Fibroblast of pulmonary artery (primary cell): Measurements from ENCODE around the gene DNASE1L2.

ENCODE experiments used
- DNase-seq: peaks from one replicate; pipeline ENCODE4 v3.0.0-alpha.2; 2010; ENCODE audit warnings: low read depth
- H3K4me3 ChIP-seq: replicated peaks from 2 replicates; pipeline ENCODE4 v1.5.1; 2011; ENCODE audit warnings: low read depth, mild to moderate bottlenecking, control low read depth, low read length, moderate library complexity
- CTCF ChIP-seq: IDR thresholded peaks from 2 replicates; pipeline ENCODE4 v1.5.1; 2011; ENCODE audit warnings: mild to moderate bottlenecking, control low read depth, low read length, inconsistent platforms; ENCODE audit errors: missing control alignments

Gene DNASE1L2

GRCh38 chr16:2236337-2237101, at the start of gene DNASE1L2:
DNASE1L2 (plus strand) TSS chr16:2236444; CDS start chr16:2236817, 373 bp downstream.
- TF ChIP-seq CTCF: no peak
- H3K4me3 ChIP-seq: peak within 1 kb of the TSS; percentile 14
- peak; percentile 21 for DNase-seq

- no peak for TF ChIP-seq CTCF
- no peak overlapping the region for H3K4me3 ChIP-seq
- DNase-seq: no peak
Measured at GRCh38 chr16:2186505-2186904, 49.7 kb upstream of the DNASE1L2 start.

GRCh38 chr16:2187212-2187611, 49.0 kb upstream of the DNASE1L2 start:
- H3K4me3 ChIP-seq: no peak overlapping the region
- DNase-seq: no peak
- TF ChIP-seq CTCF: no peak

- no peak for DNase-seq
- no peak overlapping the region for H3K4me3 ChIP-seq
- TF ChIP-seq CTCF: no peak
Measured at GRCh38 chr16:2188395-2188794, 47.8 kb upstream of the DNASE1L2 start.

GRCh38 chr16:2189252-2189893, 46.9 kb upstream of the DNASE1L2 start:
- no peak for DNase-seq
- H3K4me3 ChIP-seq: no peak overlapping the region
- TF ChIP-seq CTCF: no peak

GRCh38 chr16:2190002-2190658, 46.1 kb upstream of the DNASE1L2 start:
- H3K4me3 ChIP-seq: no peak overlapping the region
- no peak for TF ChIP-seq CTCF
- DNase-seq: no peak
